ENCODE results near the gene MAJIN. TPM values are rescaled to one million over a fixed set of nuclear protein-coding genes. Genes with fewer than 3 reads are reported as not detected.
"Not testable (repeated sequence)": the region's sequence is repeated elsewhere in the genome, so short reads cannot be mapped to it uniquely, and the experiment has no call there.

The MAJIN gene
- total RNA-seq, 1 experiment from 2014 or later: not detected

- no peaks in the 10 kb centered on the region for H3K36me3 Mint-ChIP-seq
- H3K27ac Mint-ChIP-seq: no peak overlapping the region
- TF ChIP-seq, protein P1, sequence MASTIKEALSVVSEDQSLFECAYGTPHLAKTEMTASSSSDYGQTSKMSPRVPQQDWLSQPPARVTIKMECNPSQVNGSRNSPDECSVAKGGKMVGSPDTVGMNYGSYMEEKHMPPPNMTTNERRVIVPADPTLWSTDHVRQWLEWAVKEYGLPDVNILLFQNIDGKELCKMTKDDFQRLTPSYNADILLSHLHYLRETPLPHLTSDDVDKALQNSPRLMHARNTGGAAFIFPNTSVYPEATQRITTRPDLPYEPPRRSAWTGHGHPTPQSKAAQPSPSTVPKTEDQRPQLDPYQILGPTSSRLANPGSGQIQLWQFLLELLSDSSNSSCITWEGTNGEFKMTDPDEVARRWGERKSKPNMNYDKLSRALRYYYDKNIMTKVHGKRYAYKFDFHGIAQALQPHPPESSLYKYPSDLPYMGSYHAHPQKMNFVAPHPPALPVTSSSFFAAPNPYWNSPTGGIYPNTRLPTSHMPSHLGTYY (CRISPR knock-in tag; IDR thresholded peaks at IDR 0.05): no peak
- TF ChIP-seq NR2C2 (CRISPR knock-in tag; IDR thresholded peaks at IDR 0.05) (no peak), USF2 (CRISPR knock-in tag; IDR thresholded peaks at IDR 0.05) (no peak), ATF6 (CRISPR knock-in tag; IDR thresholded peaks at IDR 0.05) (no peak), ESRRA (CRISPR knock-in tag; IDR thresholded peaks at IDR 0.05; ENCODE audit: borderline replicate concordance) (no peak), ZNF263 (CRISPR knock-in tag; IDR thresholded peaks at IDR 0.05; ENCODE audit: low read depth) (no peak), NFATC4 (CRISPR knock-in tag; IDR thresholded peaks at IDR 0.05) (no peak), TP53 (CRISPR knock-in tag; IDR thresholded peaks at IDR 0.05) (no peak), SP1 (CRISPR knock-in tag; conservative IDR thresholded peaks at IDR 0.05) (no peak), PRRX2 (CRISPR knock-in tag; IDR thresholded peaks at IDR 0.05) (no peak), FOXP4 (CRISPR knock-in tag; IDR thresholded peaks at IDR 0.05) (no peak), ZNF396 (CRISPR knock-in tag; IDR thresholded peaks at IDR 0.05; ENCODE audit: borderline replicate concordance) (no peak), NFYB (CRISPR knock-in tag; conservative IDR thresholded peaks at IDR 0.05; ENCODE audit: low read depth) (no peak)
- TF ChIP-seq, protein P2, sequence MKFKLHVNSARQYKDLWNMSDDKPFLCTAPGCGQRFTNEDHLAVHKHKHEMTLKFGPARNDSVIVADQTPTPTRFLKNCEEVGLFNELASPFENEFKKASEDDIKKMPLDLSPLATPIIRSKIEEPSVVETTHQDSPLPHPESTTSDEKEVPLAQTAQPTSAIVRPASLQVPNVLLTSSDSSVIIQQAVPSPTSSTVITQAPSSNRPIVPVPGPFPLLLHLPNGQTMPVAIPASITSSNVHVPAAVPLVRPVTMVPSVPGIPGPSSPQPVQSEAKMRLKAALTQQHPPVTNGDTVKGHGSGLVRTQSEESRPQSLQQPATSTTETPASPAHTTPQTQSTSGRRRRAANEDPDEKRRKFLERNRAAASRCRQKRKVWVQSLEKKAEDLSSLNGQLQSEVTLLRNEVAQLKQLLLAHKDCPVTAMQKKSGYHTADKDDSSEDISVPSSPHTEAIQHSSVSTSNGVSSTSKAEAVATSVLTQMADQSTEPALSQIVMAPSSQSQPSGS (CRISPR knock-in tag; IDR thresholded peaks at IDR 0.05; ENCODE audit: borderline replicate concordance, low read depth): no peak
- TF ChIP-seq, protein P3, sequence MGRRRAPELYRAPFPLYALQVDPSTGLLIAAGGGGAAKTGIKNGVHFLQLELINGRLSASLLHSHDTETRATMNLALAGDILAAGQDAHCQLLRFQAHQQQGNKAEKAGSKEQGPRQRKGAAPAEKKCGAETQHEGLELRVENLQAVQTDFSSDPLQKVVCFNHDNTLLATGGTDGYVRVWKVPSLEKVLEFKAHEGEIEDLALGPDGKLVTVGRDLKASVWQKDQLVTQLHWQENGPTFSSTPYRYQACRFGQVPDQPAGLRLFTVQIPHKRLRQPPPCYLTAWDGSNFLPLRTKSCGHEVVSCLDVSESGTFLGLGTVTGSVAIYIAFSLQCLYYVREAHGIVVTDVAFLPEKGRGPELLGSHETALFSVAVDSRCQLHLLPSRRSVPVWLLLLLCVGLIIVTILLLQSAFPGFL (CRISPR knock-in tag; IDR thresholded peaks at IDR 0.05; ENCODE audit: borderline replicate concordance): no peak
- TF ChIP-seq, protein P4, sequence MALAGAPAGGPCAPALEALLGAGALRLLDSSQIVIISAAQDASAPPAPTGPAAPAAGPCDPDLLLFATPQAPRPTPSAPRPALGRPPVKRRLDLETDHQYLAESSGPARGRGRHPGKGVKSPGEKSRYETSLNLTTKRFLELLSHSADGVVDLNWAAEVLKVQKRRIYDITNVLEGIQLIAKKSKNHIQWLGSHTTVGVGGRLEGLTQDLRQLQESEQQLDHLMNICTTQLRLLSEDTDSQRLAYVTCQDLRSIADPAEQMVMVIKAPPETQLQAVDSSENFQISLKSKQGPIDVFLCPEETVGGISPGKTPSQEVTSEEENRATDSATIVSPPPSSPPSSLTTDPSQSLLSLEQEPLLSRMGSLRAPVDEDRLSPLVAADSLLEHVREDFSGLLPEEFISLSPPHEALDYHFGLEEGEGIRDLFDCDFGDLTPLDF (CRISPR knock-in tag; IDR thresholded peaks at IDR 0.05): no peak
- peaks cover 3% of the 10 kb centered on the region for H3K4me1 Mint-ChIP-seq
- no peak for DNase-seq (ENCODE audit: low spot score)
- H3K9me3 Mint-ChIP-seq: no peaks in the 10 kb centered on the region
- H3K4me3 Mint-ChIP-seq: no peak overlapping the region
- CTCF ChIA-PET: interaction anchor here (1.4 kb wide), 1 partner anchor 11 kb away, joined by 9 read pairs; the partner anchor contains the start of gene BATF2
- no peaks in the 10 kb centered on the region for H3K27me3 Mint-ChIP-seq (ENCODE audit: low read depth)
- no peak for ATAC-seq
- POLR2A ChIA-PET: no interaction called here
These were observed 36.1 kb upstream of the MAJIN start for GRCh38 chr11:65008016-65008415.

DNA sequence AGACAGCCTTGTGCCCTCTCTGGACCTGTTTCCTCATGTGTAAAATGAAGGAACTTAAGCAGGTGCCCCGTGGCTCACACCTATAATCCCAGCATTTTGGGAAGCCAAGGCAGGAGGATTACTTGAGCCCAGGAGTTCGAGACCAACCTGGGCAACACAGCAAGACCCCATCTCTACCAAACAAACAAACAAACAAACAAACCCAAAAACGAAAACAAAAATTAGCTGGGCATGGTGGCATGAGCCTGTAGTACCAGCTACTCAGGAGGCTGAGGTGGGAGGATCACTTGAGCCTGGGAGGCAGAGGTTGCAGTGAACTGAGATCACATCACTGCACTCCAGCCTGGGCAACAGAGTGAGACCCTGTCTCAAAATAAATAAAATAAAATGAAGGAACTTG is 32.1 kb upstream of the MAJIN start:
- not testable (repeated sequence) for H3K36me3 Mint-ChIP-seq

More for the DNA sequence above, 32.1 kb upstream of the MAJIN start:
- DNase-seq (ENCODE audit: low spot score); H3K27me3 Mint-ChIP-seq (ENCODE audit: low read depth); H3K9me3 Mint-ChIP-seq; POLR2A ChIA-PET; ATAC-seq; H3K4me1 Mint-ChIP-seq; H3K27ac Mint-ChIP-seq; H3K4me3 Mint-ChIP-seq: not testable (repeated sequence)
- CTCF ChIA-PET: interaction anchor here (1.0 to 3.6 kb wide), 3 partner anchors 10 to 116 kb away, joined by 3 to 20 read pairs (median 3); partner anchors contain the start of gene ARL2

All from WTC11 (cell line).